IMR-90 (cell line): ENCODE measurements around the gene AKAP12. TPM values are rescaled to one million over a fixed set of nuclear protein-coding genes. Genes with fewer than 3 reads are reported as not detected.

Experiments used
- ATAC-seq: fragments of 200-7000 bp; cut with Tn5 transposase; 2 replicates; pipeline ENCODE4 v1.9.1; 2020; ENCODE audit warnings: low read depth, mild to moderate bottlenecking, moderate library complexity
- BruUV-seq: library from RNA; stranded (reverse); fragments of 400-500 nt; replicated peaks from 2 replicates; lab custom pipeline; 2021; lab: Mats Ljungman, UMichigan
- CTCF ChIA-PET: fragments of 300-600 bp; formaldehyde crosslinking; extraction: SDS; loops from one replicate; lab custom pipeline; 2021; ENCODE audit warnings: antibody characterized with exemption; lab: Yijun Ruan, JAX
- POLR2A ChIA-PET: fragments of 300-600 bp; sonication (Branson Sonifier 250); formaldehyde crosslinking; loops from one replicate; lab custom pipeline; 2022; ENCODE audit warnings: antibody characterized with exemption; ENCODE audit not compliant: unreplicated experiment; lab: Charles Lee
- DNase-seq: peaks from one replicate; pipeline ENCODE4 v3.0.0; 2013
- H2AFZ ChIP-seq: replicated peaks from 2 replicates; pipeline ENCODE3; 2013; ENCODE audit warnings: low read length, mild to moderate bottlenecking; ENCODE audit not compliant: poor library complexity
- H2AK5ac ChIP-seq: 2 replicates; pipeline ENCODE4 v1.6.1; 2013; ENCODE audit warnings: low read depth, low read length, inconsistent platforms
- H2AK9ac ChIP-seq: replicated peaks from 2 replicates; pipeline ENCODE3; 2013; ENCODE audit warnings: mild to moderate bottlenecking, low read depth, low read length, moderate library complexity; ENCODE audit not compliant: poor library complexity
- H2BK120ac ChIP-seq: 2 replicates; pipeline ENCODE4 v1.6.1; 2013; ENCODE audit warnings: low read depth, low read length, inconsistent platforms
- H2BK15ac ChIP-seq: 3 replicates; pipeline ENCODE4 v1.6.1; 2013; ENCODE audit warnings: low read depth, low read length, inconsistent platforms
- H2BK20ac ChIP-seq: 2 replicates; pipeline ENCODE4 v1.6.1; 2013; ENCODE audit warnings: low read depth, mild to moderate bottlenecking, inconsistent platforms, low read length, moderate library complexity
- H2BK5ac ChIP-seq: 2 replicates; pipeline ENCODE4 v1.6.1; 2013; ENCODE audit warnings: mild to moderate bottlenecking, low read depth, low read length, inconsistent platforms; ENCODE audit not compliant: poor library complexity, severe bottlenecking
- H3K14ac ChIP-seq: replicated peaks from 2 replicates; pipeline ENCODE4 v1.6.1; 2013; ENCODE audit warnings: low read depth, low read length, inconsistent platforms
- H3K18ac ChIP-seq: 2 replicates; pipeline ENCODE4 v1.6.1; 2013; ENCODE audit warnings: low read depth, low read length, control low read depth
- H3K23ac ChIP-seq: 2 replicates; pipeline ENCODE4 v1.6.1; 2013; ENCODE audit warnings: low read depth, low read length, inconsistent platforms
- H3K27ac ChIP-seq: 2 replicates; pipeline ENCODE4 v1.5.1; 2013; ENCODE audit warnings: mild to moderate bottlenecking, control low read depth, low read length; ENCODE audit not compliant: insufficient read depth
- H3K27me3 ChIP-seq: 2 replicates; pipeline ENCODE4 v1.6.1; 2013; ENCODE audit warnings: low read length; ENCODE audit not compliant: control insufficient read depth, insufficient read depth
- H3K36me3 ChIP-seq: 2 replicates; pipeline ENCODE4 v1.6.1; 2013; ENCODE audit warnings: low read length, mixed read lengths; ENCODE audit not compliant: control insufficient read depth, insufficient read depth
- H3K4ac ChIP-seq: 2 replicates; pipeline ENCODE4 v1.6.1; 2013; ENCODE audit warnings: low read depth, low read length, inconsistent platforms
- H3K4me1 ChIP-seq: 2 replicates; pipeline ENCODE4 v1.6.1; 2013; ENCODE audit warnings: low read length, mixed read lengths; ENCODE audit not compliant: control insufficient read depth, insufficient read depth
- H3K4me2 ChIP-seq: 2 replicates; pipeline ENCODE4 v1.6.1; 2013; ENCODE audit warnings: low read depth, mild to moderate bottlenecking, control low read depth, low read length, moderate library complexity
- H3K4me3 ChIP-seq: 2 replicates; pipeline ENCODE4 v1.5.1; 2013; ENCODE audit warnings: low read depth, mild to moderate bottlenecking, control low read depth, low read length, moderate library complexity; ENCODE audit not compliant: insufficient read depth
- H3K56ac ChIP-seq: 2 replicates; pipeline ENCODE4 v1.6.1; 2013; ENCODE audit warnings: low read length, inconsistent platforms; ENCODE audit not compliant: insufficient read depth; ENCODE audit errors: extremely low read depth
- H3K79me1 ChIP-seq, 2 experiments: 2 replicates each; pipeline ENCODE4 v1.6.1; 2013; ENCODE audit warnings: low read length in 2 of 2, inconsistent platforms in 1 of 2, low read depth in 1 of 2
- H3K9ac ChIP-seq: 2 replicates; pipeline ENCODE4 v1.6.1; 2013; ENCODE audit warnings: low read depth, low read length, control low read depth
- H3K9me1 ChIP-seq: 2 replicates; pipeline ENCODE4 v1.6.1; 2013; ENCODE audit warnings: low read length, inconsistent platforms; ENCODE audit not compliant: insufficient read depth
- H3K9me3 ChIP-seq: 2 replicates; pipeline ENCODE4 v1.6.1; 2013; ENCODE audit warnings: low read length; ENCODE audit not compliant: control insufficient read depth, insufficient read depth
- H4K20me1 ChIP-seq: 2 replicates; pipeline ENCODE4 v1.6.1; 2013; ENCODE audit warnings: low read length, inconsistent platforms; ENCODE audit not compliant: insufficient read depth
- H4K5ac ChIP-seq: 2 replicates; pipeline ENCODE4 v1.6.1; 2013; ENCODE audit warnings: mild to moderate bottlenecking, low read depth, low read length, control low read depth
- H4K8ac ChIP-seq, 2 experiments: 2 replicates each; pipeline ENCODE4 v1.6.1; 2013; ENCODE audit warnings: low read depth in 2 of 2, low read length in 2 of 2, control low read depth in 1 of 2, inconsistent platforms in 1 of 2
- H4K91ac ChIP-seq: 2 replicates; pipeline ENCODE4 v1.6.1; 2013; ENCODE audit warnings: low read depth, low read length, inconsistent platforms; ENCODE audit not compliant: insufficient read depth
- BHLHE40 ChIP-seq: fragments of 150-350 bp; IDR thresholded peaks from 2 replicates; pipeline ENCODE4 v1.6.1; 2016; ENCODE audit warnings: mild to moderate bottlenecking, low read depth, low read length
- CEBPB ChIP-seq: IDR thresholded peaks from 2 replicates; pipeline ENCODE4 v1.6.1; 2012; ENCODE audit warnings: low read depth, low read length, improper control_type of control experiment
- CHD1 ChIP-seq: IDR thresholded peaks from 2 replicates; pipeline ENCODE4 v1.6.1; 2012; ENCODE audit warnings: low read depth, low read length, improper control_type of control experiment
- CTCF ChIP-seq: conservative IDR thresholded peaks from 2 replicates; pipeline ENCODE4 v1.5.1; 2012; ENCODE audit warnings: mild to moderate bottlenecking, low read depth, low read length, improper control_type of control experiment
- ELK1 ChIP-seq: fragments of 150-350 bp; IDR thresholded peaks from 2 replicates; pipeline ENCODE4 v1.6.1; 2016; ENCODE audit warnings: low read depth, mild to moderate bottlenecking, low read length, moderate library complexity, borderline replicate concordance
- FOS ChIP-seq: fragments of 150-350 bp; IDR thresholded peaks from 2 replicates; pipeline ENCODE4 v1.6.1; 2016; ENCODE audit warnings: low read depth, low read length
- MAFK ChIP-seq: IDR thresholded peaks from 2 replicates; pipeline ENCODE4 v1.6.1; 2012; ENCODE audit warnings: low read depth, low read length, improper control_type of control experiment
- MAZ ChIP-seq: IDR thresholded peaks from 2 replicates; pipeline ENCODE4 v1.6.1; 2012; ENCODE audit warnings: low read depth, mild to moderate bottlenecking, low read length, improper control_type of control experiment, moderate library complexity, borderline replicate concordance
- MXI1 ChIP-seq: IDR thresholded peaks from 2 replicates; pipeline ENCODE4 v1.6.1; 2012; ENCODE audit warnings: low read depth, mild to moderate bottlenecking, low read length, moderate library complexity, borderline replicate concordance
- NFE2L2 ChIP-seq: fragments of 150-350 bp; IDR thresholded peaks from 2 replicates; pipeline ENCODE4 v1.6.1; 2016; ENCODE audit warnings: low read depth, mild to moderate bottlenecking, low read length
- POLR2A ChIP-seq: IDR thresholded peaks from 2 replicates; pipeline ENCODE4 v1.6.1; 2012; ENCODE audit warnings: mild to moderate bottlenecking, low read depth, low read length
- RAD21 ChIP-seq: IDR thresholded peaks from 2 replicates; pipeline ENCODE4 v1.6.1; 2012; ENCODE audit warnings: low read length, improper control_type of control experiment
- RCOR1 ChIP-seq: IDR thresholded peaks from 2 replicates; pipeline ENCODE4 v1.6.1; 2012; ENCODE audit warnings: mild to moderate bottlenecking, low read length, improper control_type of control experiment; ENCODE audit not compliant: insufficient replicate concordance
- RFX5 ChIP-seq: IDR thresholded peaks from 2 replicates; pipeline ENCODE4 v1.8.0; 2012; ENCODE audit warnings: low read depth, mild to moderate bottlenecking, low read length, moderate library complexity
- SMC3 ChIP-seq: fragments of 150-350 bp; IDR thresholded peaks from 2 replicates; pipeline ENCODE4 v1.6.1; 2016; ENCODE audit warnings: low read depth, mild to moderate bottlenecking, antibody characterized with exemption, low read length, moderate library complexity
- USF2 ChIP-seq: fragments of 150-350 bp; IDR thresholded peaks from 2 replicates; pipeline ENCODE4 v1.6.1; 2017; ENCODE audit warnings: mild to moderate bottlenecking, antibody characterized with exemption, low read length, low read depth
- WGBS, 2 experiments: methylation state at CpG; one replicate each; pipeline versions ENCODE4 v1.1.5 to v1.1.7; 2013; ENCODE audit warnings: missing lambda C conversion rate in 2 of 2; ENCODE audit not compliant: insufficient read length in 1 of 2; ENCODE audit errors: extremely low coverage in 2 of 2; 5-methylcytosine and 5-hydroxymethylcytosine counted together
- dilution Hi-C: fragments of 300-500 bp; cut with HindIII; formaldehyde crosslinking; loops from one replicate; pipeline ENCODE4 v1.14.3; 2018; ENCODE audit warnings: low sequenced_read_pairs; ENCODE audit not compliant: unreplicated experiment
- in situ Hi-C: fragments of 300-500 bp; cut with MboI; formaldehyde crosslinking; loops from 3 replicates; pipeline ENCODE4 v1.14.3; 2019; ENCODE audit warnings: low sequenced_read_pairs, inconsistent platforms, mixed read lengths
- intact Hi-C: fragments of 100-400 bp; cut with micrococcal nuclease; formaldehyde crosslinking; loops from 2 replicates; pipeline ENCODE4 v1.10.0; 2022
- polyA plus RNA-seq, 3 experiments: library from polyadenylated mRNA; depleted of rRNA; stranded (reverse); fragments of >200 nt; gene quantifications; 2 replicates each; pipeline ENCODE4 v1.2.3, GENCODE V29; 2012; ENCODE audit warnings: low replicate concordance in 1 of 3
- total RNA-seq: library from RNA; depleted of rRNA; stranded (reverse); fragments of >200 nt; gene quantifications from 2 replicates; pipeline ENCODE4 v1.2.3, GENCODE V29; 2012

The AKAP12 gene
- total and polyA plus RNA-seq, 2 of the 4 experiments (the other 2 are of a cell fraction): 56.0 to 118 TPM

- no peak overlapping the region for H3K23ac ChIP-seq
- intact Hi-C loops: no loop called here
These were observed 136.7 kb downstream of the AKAP12 start for GRCh38 chr6:151376440-151376839.

More at GRCh38 chr6:151376440-151376839, 136.7 kb downstream of the AKAP12 start:
- H3K4me2 ChIP-seq: no peak overlapping the region
- no peak overlapping the region for H3K9ac ChIP-seq
- H3K27me3 ChIP-seq: no peaks in the 10 kb centered on the region
- no peak overlapping the region for H4K91ac ChIP-seq
- H2AK9ac ChIP-seq: no peak overlapping the region
- no peak for DNase-seq
- in situ Hi-C loops (no loop called here), dilution Hi-C loops (no loop called here)
- peaks cover 7% of the 10 kb centered on the region for H3K36me3 ChIP-seq
- no peak overlapping the region for H4K8ac ChIP-seq
- H3K4me1 ChIP-seq: no peaks in the 10 kb centered on the region; the same call in 1 of the 2 replicates
- H2BK20ac ChIP-seq: no peak overlapping the region
- no peak overlapping the region for H3K4me3 ChIP-seq
- no peak overlapping the region for H2AFZ ChIP-seq
- no peaks in the 10 kb centered on the region for H3K9me3 ChIP-seq
- H3K9me1 ChIP-seq: peaks cover 12% of the 10 kb centered on the region
- H4K20me1 ChIP-seq: peaks cover 12% of the 10 kb centered on the region
- WGBS, 2 experiments: no CpG with 5 or more reads among the region's 1 CpG
- POLR2A ChIA-PET: interaction anchor here (0.6 kb wide), 1 partner anchor 28 kb away, joined by 5 read pairs; no protein-coding TSS in a partner anchor
- TF ChIP-seq RCOR1 (no peak), CHD1 (no peak), CEBPB (no peak), POLR2A (no peak), RFX5 (no peak), MXI1 (no peak), MAZ (no peak), ELK1 (no peak), MAFK (no peak), RAD21 (no peak), USF2 (no peak), FOS (no peak), SMC3 (no peak), NFE2L2 (no peak), CTCF (no peak; the same call in 1 of the 2 replicates), BHLHE40 (no peak)
- H2BK15ac ChIP-seq: no peak overlapping the region
- ATAC-seq: no peak
- no peak overlapping the region for H2BK5ac ChIP-seq
- no peak overlapping the region for H3K18ac ChIP-seq
- no TSS peak for BruUV-seq
- H3K4ac ChIP-seq: no peak overlapping the region
- H2AK5ac ChIP-seq: no peak overlapping the region
- H3K14ac ChIP-seq: no peak overlapping the region
- peaks cover 58 to 62% of the 10 kb centered on the region in 2 experiments for H3K79me1 ChIP-seq
- no peak overlapping the region for H3K27ac ChIP-seq
- no peak overlapping the region for H4K5ac ChIP-seq
- H3K56ac ChIP-seq: no peak overlapping the region; the same call in 1 of the 2 replicates
- CTCF ChIA-PET: no interaction called here
- no peak overlapping the region for H2BK120ac ChIP-seq
